Esophagus squamous epithelium (tissue), 4 donors: ENCODE data around the gene EYS.

Experiments used
- POLR2A ChIP-seq, 4 donors: fragments of 450-650 bp; IDR thresholded peaks; one replicate each; pipeline ENCODE4 v1.6.1; 2017; ENCODE audit warnings: antibody characterized with exemption in 4 of 4, mild to moderate bottlenecking in 4 of 4, moderate library complexity in 3 of 4
- TF ChIP-seq, protein P1 (sequence below), 6 experiments: fragments of 450-650 bp in 4 of 6; fragments of 200-600 bp in 2 of 6; sonication (generic) in 2 of 6; IDR thresholded peaks; one replicate each; pipeline ENCODE4 v1.5.1; 2016 to 2019; ENCODE audit warnings: antibody characterized with exemption in 6 of 6, mild to moderate bottlenecking in 4 of 6, moderate library complexity in 4 of 6

DNA sequence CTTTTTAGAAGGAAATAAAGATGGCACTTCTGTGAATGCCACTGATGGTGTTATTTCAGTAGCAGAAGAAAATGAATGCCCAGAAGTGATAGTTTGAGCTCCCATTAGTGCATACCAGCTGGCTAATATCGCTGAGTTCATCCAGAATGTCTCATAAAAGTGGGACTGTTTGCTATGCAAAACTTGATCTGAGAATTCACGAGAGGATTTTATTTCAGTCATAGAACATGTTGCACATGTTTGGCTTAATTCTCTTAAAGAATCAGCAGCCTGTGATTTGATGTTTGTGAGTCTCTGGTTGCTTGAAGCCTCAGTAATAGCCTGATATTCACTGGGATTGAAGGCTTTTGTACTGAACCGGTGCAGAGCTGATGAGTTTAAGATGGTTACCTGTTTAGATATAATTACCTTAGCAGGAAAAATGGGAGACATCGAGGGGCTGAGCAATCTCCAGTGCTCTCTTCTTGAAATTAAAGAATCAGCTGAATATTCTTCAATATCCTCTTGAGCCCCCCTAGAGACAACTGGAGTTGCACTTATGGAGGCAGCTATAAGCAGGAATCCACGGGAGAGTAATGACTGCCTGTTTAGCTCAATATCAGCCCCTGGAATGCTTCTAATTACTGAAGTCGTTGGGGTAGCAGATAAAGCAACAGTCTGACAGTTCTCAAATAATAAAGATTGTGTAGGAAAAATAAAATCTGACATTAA is 1115.9 kb downstream of the EYS start:
- TF ChIP-seq, protein P1, sequence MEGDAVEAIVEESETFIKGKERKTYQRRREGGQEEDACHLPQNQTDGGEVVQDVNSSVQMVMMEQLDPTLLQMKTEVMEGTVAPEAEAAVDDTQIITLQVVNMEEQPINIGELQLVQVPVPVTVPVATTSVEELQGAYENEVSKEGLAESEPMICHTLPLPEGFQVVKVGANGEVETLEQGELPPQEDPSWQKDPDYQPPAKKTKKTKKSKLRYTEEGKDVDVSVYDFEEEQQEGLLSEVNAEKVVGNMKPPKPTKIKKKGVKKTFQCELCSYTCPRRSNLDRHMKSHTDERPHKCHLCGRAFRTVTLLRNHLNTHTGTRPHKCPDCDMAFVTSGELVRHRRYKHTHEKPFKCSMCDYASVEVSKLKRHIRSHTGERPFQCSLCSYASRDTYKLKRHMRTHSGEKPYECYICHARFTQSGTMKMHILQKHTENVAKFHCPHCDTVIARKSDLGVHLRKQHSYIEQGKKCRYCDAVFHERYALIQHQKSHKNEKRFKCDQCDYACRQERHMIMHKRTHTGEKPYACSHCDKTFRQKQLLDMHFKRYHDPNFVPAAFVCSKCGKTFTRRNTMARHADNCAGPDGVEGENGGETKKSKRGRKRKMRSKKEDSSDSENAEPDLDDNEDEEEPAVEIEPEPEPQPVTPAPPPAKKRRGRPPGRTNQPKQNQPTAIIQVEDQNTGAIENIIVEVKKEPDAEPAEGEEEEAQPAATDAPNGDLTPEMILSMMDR (IDR thresholded peaks at IDR 0.05): no peak
- TF ChIP-seq POLR2A (IDR thresholded peaks at IDR 0.05): no peak
